HepG2 (cell line): ENCODE data around the gene DPP6. TPM values are rescaled to one million over a fixed set of nuclear protein-coding genes. Genes with fewer than 3 reads are reported as not detected.

Experiments used
- ATAC-seq: fragments of 200-7000 bp; cut with Tn5 transposase; 3 replicates; pipeline ENCODE4 v1.9.1; 2020; ENCODE audit warnings: mild to moderate bottlenecking, moderate library complexity
- BruUV-seq: library from RNA; stranded (reverse); fragments of 400-500 nt; replicated peaks from 2 replicates; lab custom pipeline; 2021; lab: Mats Ljungman, UMichigan
- CTCF ChIA-PET: fragments of 300-600 bp; formaldehyde crosslinking; extraction: SDS; loops from one replicate; lab custom pipeline; 2021; ENCODE audit warnings: low total read pairs, inconsistent platforms, low intra/inter-chr PET ratio; lab: Yijun Ruan, JAX
- POLR2A ChIA-PET: fragments of 350-600 bp; sonication (Branson Sonifier 250); formaldehyde crosslinking; loops from one replicate; lab custom pipeline; 2020; ENCODE audit warnings: antibody characterized with exemption, inconsistent platforms; lab: Yijun Ruan, JAX
- DNase-seq: peaks from one replicate; pipeline ENCODE4 v3.0.0-alpha.2; 2015; ENCODE audit warnings: low spot score
- FAIRE-seq: peaks from 3 replicates; lab custom pipeline; 2011; peaks lifted over from hg19 to GRCh38; lab: Jason Lieb, UNC
- H2AFZ ChIP-seq: one replicate; pipeline ENCODE4 v1.6.1; 2011; ENCODE audit warnings: low read length, inconsistent platforms
- H3K27ac ChIP-seq: fragments of 300-600 bp; 3 replicates; pipeline ENCODE4 v1.8.0; 2011; ENCODE audit warnings: mixed run types, mild to moderate bottlenecking, mixed read lengths, low read length, inconsistent platforms; ENCODE audit not compliant: insufficient read depth; ENCODE audit errors: extremely low read length
- H3K27me3 ChIP-seq, 2 experiments: fragments of 200-600 bp in 1 of 2; 2 replicates in 1 of 2; 3 replicates in 1 of 2; pipeline versions ENCODE4 v1.6.0 to v1.8.0; 2011; ENCODE audit warnings: low read length in 2 of 2, mild to moderate bottlenecking in 2 of 2, moderate library complexity in 2 of 2, inconsistent platforms in 1 of 2; ENCODE audit not compliant: insufficient read depth in 2 of 2, control insufficient read depth in 1 of 2
- H3K36me3 ChIP-seq, 2 experiments: fragments of 200-600 bp in 1 of 2; replicated peaks in 1 of 2; 2 replicates in 1 of 2; 3 replicates in 1 of 2; pipeline versions ENCODE4 v1.5.1 to v1.8.0; 2011; ENCODE audit warnings: low read length in 2 of 2, inconsistent platforms in 1 of 2; ENCODE audit not compliant: insufficient read depth in 2 of 2, control insufficient read depth in 1 of 2
- H3K4me1 ChIP-seq: 2 replicates; pipeline ENCODE4 v1.5.1; 2012; ENCODE audit warnings: low read length, inconsistent platforms; ENCODE audit not compliant: insufficient read depth
- H3K4me2 ChIP-seq: 2 replicates; pipeline ENCODE4 v1.6.0; 2011; ENCODE audit warnings: low read depth, low read length, inconsistent platforms
- H3K4me3 ChIP-seq, 3 experiments: fragments of 200-600 bp in 1 of 3; sonication (generic), shearing (Covaris generic) in 1 of 3; replicated peaks in 1 of 3; 2 replicates each; pipeline ENCODE4 v1.5.1; 2011 to 2016; ENCODE audit warnings: low read length in 3 of 3, inconsistent platforms in 2 of 3, low read depth in 2 of 3, mild to moderate bottlenecking in 2 of 3, control low read depth in 1 of 3, mixed read lengths in 1 of 3; ENCODE audit not compliant: insufficient read depth in 1 of 3
- H3K79me2 ChIP-seq: one replicate; pipeline ENCODE4 v1.6.1; 2011; ENCODE audit warnings: low read length, inconsistent platforms; ENCODE audit not compliant: insufficient read depth
- H3K9ac ChIP-seq: 2 replicates; pipeline ENCODE4 v1.6.0; 2011; ENCODE audit warnings: mild to moderate bottlenecking, low read depth, low read length, inconsistent platforms; ENCODE audit not compliant: insufficient read depth
- H3K9me3 ChIP-seq: 2 replicates; pipeline ENCODE4 v1.5.1; 2012; ENCODE audit warnings: mild to moderate bottlenecking, low read length
- H4K20me1 ChIP-seq: 2 replicates; pipeline ENCODE4 v1.6.0; 2011; ENCODE audit warnings: inconsistent platforms, mild to moderate bottlenecking, low read length, moderate library complexity; ENCODE audit not compliant: insufficient read depth
- AKAP8 ChIP-seq: sonication (generic); formaldehyde crosslinking; IDR thresholded peaks from 2 replicates; pipeline ENCODE4 v1.5.1; 2020; ENCODE audit warnings: mild to moderate bottlenecking, missing genetic modification reagents
- ATRX ChIP-seq: sonication (generic); formaldehyde crosslinking; IDR thresholded peaks from 2 replicates; pipeline ENCODE4 v1.4.0; 2020; ENCODE audit warnings: missing genetic modification reagents, borderline replicate concordance
- FOXA1 ChIP-seq, 2 experiments: fragments of 450-650 bp in 1 of 2; sonication (generic) in 1 of 2; formaldehyde crosslinking in 1 of 2; IDR thresholded peaks; 2 replicates each; pipeline versions ENCODE4 v1.4.0 to v1.6.1; 2016 to 2020; ENCODE audit warnings: missing genetic modification reagents in 1 of 2
- GATAD1 ChIP-seq: IDR thresholded peaks from 2 replicates; pipeline ENCODE4 v1.6.1; 2016; ENCODE audit warnings: missing genetic modification reagents, missing compliant biosample characterization
- HOXA5 ChIP-seq: sonication (generic); formaldehyde crosslinking; IDR thresholded peaks from 2 replicates; pipeline ENCODE4 v1.4.0; 2020; ENCODE audit warnings: missing genetic modification reagents
- HOXA9 ChIP-seq: sonication (generic); formaldehyde crosslinking; IDR thresholded peaks from 2 replicates; pipeline ENCODE4 v1.8.1; 2022; ENCODE audit warnings: missing genetic modification reagents, mild to moderate bottlenecking, moderate library complexity, borderline replicate concordance
- MEF2D ChIP-seq: sonication (generic); formaldehyde crosslinking; IDR thresholded peaks from 2 replicates; pipeline ENCODE4 v1.5.1; 2020; ENCODE audit warnings: mild to moderate bottlenecking, missing genetic modification reagents
- NFE2L1 ChIP-seq: sonication (generic); formaldehyde crosslinking; IDR thresholded peaks from 2 replicates; pipeline ENCODE4 v1.4.0; 2020; ENCODE audit warnings: missing genetic modification reagents, mild to moderate bottlenecking, borderline replicate concordance
- SATB2 ChIP-seq: sonication (generic); formaldehyde crosslinking; IDR thresholded peaks from 2 replicates; pipeline ENCODE4 v1.5.0; 2020; ENCODE audit warnings: missing genetic modification reagents
- SP5 ChIP-seq: IDR thresholded peaks from 2 replicates; pipeline ENCODE4 v1.6.1; 2016; ENCODE audit warnings: low read depth, borderline replicate concordance
- ZBTB8A ChIP-seq: sonication (generic); formaldehyde crosslinking; IDR thresholded peaks from 2 replicates; pipeline ENCODE4 v1.4.0; 2020; ENCODE audit warnings: mild to moderate bottlenecking, low read depth, missing genetic modification reagents, borderline replicate concordance
- ZFP41 ChIP-seq: sonication (generic); formaldehyde crosslinking; IDR thresholded peaks from 2 replicates; pipeline ENCODE4 v1.4.0; 2020; ENCODE audit warnings: mild to moderate bottlenecking, missing genetic modification reagents, borderline replicate concordance
- ZNF24 ChIP-seq: fragments of 450-650 bp; IDR thresholded peaks from 2 replicates; pipeline ENCODE4 v1.6.1; 2017; ENCODE audit warnings: antibody characterized with exemption, mild to moderate bottlenecking
- ZNF253 ChIP-seq: sonication (generic); formaldehyde crosslinking; IDR thresholded peaks from 2 replicates; pipeline ENCODE4 v1.8.0; 2022; ENCODE audit warnings: mild to moderate bottlenecking, missing genetic modification reagents, borderline replicate concordance
- ZNF619 ChIP-seq: sonication (generic); formaldehyde crosslinking; IDR thresholded peaks from 2 replicates; pipeline ENCODE4 v1.4.0; 2020; ENCODE audit warnings: mild to moderate bottlenecking, missing genetic modification reagents
- ZNF788 ChIP-seq: sonication (generic); formaldehyde crosslinking; IDR thresholded peaks from 2 replicates; pipeline ENCODE4 v1.5.0; 2020; ENCODE audit warnings: mild to moderate bottlenecking, missing genetic modification reagents, borderline replicate concordance
- WGBS: methylation state at CpG from one replicate; pipeline ENCODE4 v1.1.6; 2017; ENCODE audit warnings: low lambda C conversion rate; 5-methylcytosine and 5-hydroxymethylcytosine counted together
- in situ Hi-C: cut with HindIII; loops from 2 replicates; pipeline ENCODE4 v1.10.0; 2017; ENCODE audit warnings: low pct_unique_long_range_greater_than_20kb; ENCODE audit not compliant: extremely low pct_ligation_motif_present
- intact Hi-C: fragments of 100-400 bp; cut with micrococcal nuclease; formaldehyde crosslinking; loops from one replicate; pipeline ENCODE4 v1.10.0; 2022; ENCODE audit not compliant: unreplicated experiment
- polyA plus RNA-seq, 8 experiments: library from polyadenylated mRNA; depleted of rRNA in 3 of 8; stranded (reverse) in 7 of 8; unstranded in 1 of 8; fragments of >200 nt; fragmentation: Illumina TruSeq in 4 of 8; extraction: Trizol in 4 of 8; gene quantifications; 2 replicates each; pipeline versions ENCODE4 v1.2.1 to v1.2.3, GENCODE V29; 2011 to 2016; ENCODE audit warnings: low read depth in 4 of 8, missing spikeins in 1 of 8, mixed read lengths in 1 of 8; ENCODE audit not compliant: insufficient read depth in 1 of 8
- total RNA-seq, 5 experiments: library from RNA; depleted of rRNA; stranded (reverse); fragments of >200 nt; fragmentation: Illumina TruSeq; extraction: Trizol; gene quantifications; 2 replicates each; pipeline ENCODE4 v1.2.3, GENCODE V29; 2016; ENCODE audit warnings: low read depth in 1 of 5
- TF ChIP-seq, protein P1 (sequence below): sonication (generic); formaldehyde crosslinking; IDR thresholded peaks from 2 replicates; pipeline ENCODE4 v1.5.0; 2020; ENCODE audit warnings: missing genetic modification reagents
- TF ChIP-seq, protein P2 (sequence below), 2 experiments: fragments of 450-650 bp in 1 of 2; sonication (generic) in 1 of 2; formaldehyde crosslinking; IDR thresholded peaks; 2 replicates each; pipeline versions ENCODE4 v1.5.0 to v1.8.0; 2020 to 2022; ENCODE audit warnings: mild to moderate bottlenecking in 1 of 2, missing genetic modification reagents in 1 of 2

Gene DPP6
- total and polyA plus RNA-seq, 2 of the 13 experiments (the other 11 are each of a cell fraction or from before 2014, with no cell fraction given): not detected

DNA sequence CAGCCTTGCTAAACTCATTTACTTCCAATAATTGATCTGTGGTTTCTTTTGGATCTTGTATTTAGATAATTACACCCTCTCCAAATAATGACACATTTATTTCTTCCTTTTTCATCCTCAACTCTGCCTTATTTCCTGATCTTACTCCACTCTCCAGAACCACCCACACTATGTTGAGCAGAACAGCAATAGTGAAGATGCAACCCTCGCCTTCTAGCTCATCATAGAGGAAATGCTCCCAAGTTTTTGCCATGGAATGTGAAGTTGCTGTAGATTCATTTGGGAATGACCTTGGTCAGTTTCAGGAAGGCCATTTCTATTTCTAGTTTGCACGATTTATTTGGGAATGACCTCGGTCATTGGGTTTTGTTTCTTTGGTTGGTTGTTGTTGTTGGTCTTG is 636.8 kb downstream of the DPP6 start:
- no peak for DNase-seq
- no peak for ATAC-seq
- BruUV-seq: no TSS peak
- no peak overlapping the region for H3K27ac ChIP-seq
- TF ChIP-seq ZNF619: no peak
- no peak for TF ChIP-seq GATAD1 (CRISPR knock-in tag)
- TF ChIP-seq, all 625 proteins: peak for 0
- Histone ChIP-seq H3K79me2 (no peaks in the 10 kb centered on the region), H3K36me3 (no peaks in the 10 kb centered on the region), H3K4me1 (no peaks in the 10 kb centered on the region), H3K4me3 (no peak overlapping the region), H3K9ac (no peak overlapping the region), H3K4me2 (no peak overlapping the region), H3K9me3 (no peaks in the 10 kb centered on the region), H2AFZ (no peak overlapping the region), H4K20me1 (no peaks in the 10 kb centered on the region), H3K27me3 (peaks cover 2 to 4% of the 10 kb centered on the region in 2 experiments; a peak in 1 of 5 replicates)
- FAIRE-seq: no peak
- WGBS: 0% methylated on average over 3 of the region's 3 CpGs
- ChIA-PET CTCF (no interaction called here), POLR2A (no interaction called here)
- intact Hi-C loops: no loop called here
- in situ Hi-C loops: no loop called here

- Histone ChIP-seq H3K79me2 (no peaks in the 10 kb centered on the region), H4K20me1 (no peaks in the 10 kb centered on the region), H3K27me3 (peaks cover 2 to 11% of the 10 kb centered on the region in 2 experiments; a peak in 1 of 5 replicates), H2AFZ (no peak overlapping the region), H3K4me3 (no peak overlapping the region), H3K9ac (no peak overlapping the region), H3K4me2 (no peak overlapping the region), H3K4me1 (no peaks in the 10 kb centered on the region), H3K36me3 (no peaks in the 10 kb centered on the region), H3K9me3 (no peaks in the 10 kb centered on the region), H3K27ac (no peak overlapping the region)
- in situ Hi-C loops (no loop called here), intact Hi-C loops (no loop called here)
- BruUV-seq: no TSS peak
- ChIA-PET CTCF (no interaction called here), POLR2A (no interaction called here)
- FAIRE-seq (no peak), ATAC-seq (no peak), DNase-seq (no peak)
- WGBS: 0% methylated on average over 3 of the region's 3 CpGs
- no peak for TF ChIP-seq HOXA9 (CRISPR knock-in tag)
- TF ChIP-seq ZNF788: no peak
- no peak for TF ChIP-seq AKAP8
- no peak for TF ChIP-seq ZNF253
- TF ChIP-seq MEF2D: no peak
- TF ChIP-seq ATRX: no peak
- TF ChIP-seq ZNF24: no peak
- TF ChIP-seq, protein P1, sequence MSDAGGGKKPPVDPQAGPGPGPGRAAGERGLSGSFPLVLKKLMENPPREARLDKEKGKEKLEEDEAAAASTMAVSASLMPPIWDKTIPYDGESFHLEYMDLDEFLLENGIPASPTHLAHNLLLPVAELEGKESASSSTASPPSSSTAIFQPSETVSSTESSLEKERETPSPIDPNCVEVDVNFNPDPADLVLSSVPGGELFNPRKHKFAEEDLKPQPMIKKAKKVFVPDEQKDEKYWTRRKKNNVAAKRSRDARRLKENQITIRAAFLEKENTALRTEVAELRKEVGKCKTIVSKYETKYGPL: no peak
- TF ChIP-seq SATB2 (CRISPR knock-in tag): no peak
- TF ChIP-seq ZFP41 (CRISPR knock-in tag): no peak
- TF ChIP-seq, protein P2, sequence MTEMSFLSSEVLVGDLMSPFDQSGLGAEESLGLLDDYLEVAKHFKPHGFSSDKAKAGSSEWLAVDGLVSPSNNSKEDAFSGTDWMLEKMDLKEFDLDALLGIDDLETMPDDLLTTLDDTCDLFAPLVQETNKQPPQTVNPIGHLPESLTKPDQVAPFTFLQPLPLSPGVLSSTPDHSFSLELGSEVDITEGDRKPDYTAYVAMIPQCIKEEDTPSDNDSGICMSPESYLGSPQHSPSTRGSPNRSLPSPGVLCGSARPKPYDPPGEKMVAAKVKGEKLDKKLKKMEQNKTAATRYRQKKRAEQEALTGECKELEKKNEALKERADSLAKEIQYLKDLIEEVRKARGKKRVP (CRISPR knock-in tag; IDR thresholded peaks at IDR 0.05): no peak
- TF ChIP-seq ZBTB8A: no peak
- no peak for TF ChIP-seq FOXA1 (IDR thresholded peaks at IDR 0.05)
- TF ChIP-seq FOXA1 (CRISPR knock-in tag; IDR thresholded peaks at IDR 0.05): no peak
- no peak for TF ChIP-seq SP5 (CRISPR knock-in tag)
- no peak for TF ChIP-seq NFE2L1
- TF ChIP-seq HOXA5 (CRISPR knock-in tag): no peak
Measured at GRCh38 chr7:154690411-154690810, 638.2 kb downstream of the DPP6 start.
